Epithelial cell of prostate (primary cell): Measurements from ENCODE around the gene GLIS1.

Experiments
- DNase-seq: peaks from one replicate; pipeline ENCODE4 v3.0.0-alpha.2; 2011; ENCODE audit warnings: low read depth, low spot score
- H3K27ac ChIP-seq: fragments of 450-650 bp; 2 replicates; pipeline ENCODE4 v1.5.1; 2017; ENCODE audit warnings: mild to moderate bottlenecking

The GLIS1 gene

DNA sequence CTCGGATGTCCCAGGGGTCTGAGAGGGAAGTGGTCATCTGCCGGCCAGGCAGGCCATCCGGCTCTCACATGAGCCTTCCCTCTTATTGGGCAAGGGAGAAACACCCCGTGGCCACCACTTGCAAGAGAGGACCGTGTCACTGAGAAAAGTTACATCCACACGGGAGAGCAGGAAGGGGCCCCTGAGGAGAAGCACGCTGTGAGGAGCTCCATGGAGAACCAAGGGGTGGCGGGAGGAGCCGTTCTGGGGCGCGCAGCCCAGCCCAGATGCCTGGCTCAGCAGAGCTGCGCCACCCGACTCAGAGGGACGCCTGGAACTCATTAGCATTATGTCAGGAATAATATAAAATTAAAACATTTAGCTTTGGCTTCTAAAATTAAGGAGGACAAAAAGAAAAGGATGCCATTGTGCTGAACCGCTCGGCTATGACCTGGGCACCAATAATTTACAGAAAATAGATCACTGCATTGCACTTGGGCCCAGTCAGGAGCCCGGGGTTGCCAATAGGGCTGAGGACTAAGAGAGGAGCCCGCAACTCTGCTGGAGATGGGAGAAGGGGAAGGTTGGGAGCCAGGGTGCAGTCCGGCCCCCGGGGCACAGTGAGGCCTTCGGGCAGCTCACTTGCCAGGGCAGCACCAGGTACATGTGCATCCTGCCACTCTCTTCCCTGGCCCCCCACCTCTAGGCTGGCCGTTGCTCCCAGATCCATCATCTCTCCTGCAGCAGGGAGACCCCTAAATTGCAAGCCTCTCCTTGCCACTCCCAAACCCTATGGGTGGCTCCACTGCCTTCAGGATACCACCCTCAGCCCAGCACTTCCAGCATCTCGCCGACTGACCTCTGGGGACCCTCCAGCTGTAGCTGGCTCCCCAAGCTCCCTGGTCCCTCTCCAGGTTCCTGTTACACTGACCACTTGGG is 194.9 kb downstream of the GLIS1 start:
- no peak overlapping the region for H3K27ac ChIP-seq
- DNase-seq: no peak

DNA sequence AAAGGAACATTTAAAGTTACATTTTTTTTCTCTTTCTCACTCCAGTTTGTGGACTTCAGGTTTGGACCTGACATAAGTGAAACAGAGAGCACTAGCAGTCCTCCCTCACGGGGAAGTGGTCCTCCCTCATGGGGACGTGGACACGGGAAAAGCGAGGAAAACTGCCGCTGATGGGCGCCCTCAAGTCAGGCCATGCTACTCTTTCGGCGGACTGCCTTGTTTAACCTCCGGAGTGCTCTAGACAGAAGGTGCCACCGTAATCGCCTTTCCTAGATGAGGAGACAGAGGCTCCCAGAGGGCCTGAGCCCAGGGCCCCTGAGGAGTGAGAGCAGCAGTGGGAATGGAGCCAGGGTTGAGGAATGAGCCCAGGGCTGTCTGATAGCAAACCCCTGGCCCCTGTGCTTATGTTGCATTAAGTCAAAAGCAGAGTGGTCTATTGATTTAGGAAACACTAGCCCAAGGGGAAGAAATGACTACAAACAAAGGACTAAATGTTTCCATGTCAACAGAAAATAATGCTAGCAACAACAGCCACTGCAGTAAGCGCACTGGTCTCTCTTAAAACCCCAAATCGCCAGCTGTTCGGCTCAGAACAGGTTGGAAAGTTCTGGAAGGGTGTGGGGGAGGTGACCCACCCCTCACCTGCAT is 195.7 kb downstream of the GLIS1 start:
- no peak for DNase-seq
- no peak overlapping the region for H3K27ac ChIP-seq

DNA sequence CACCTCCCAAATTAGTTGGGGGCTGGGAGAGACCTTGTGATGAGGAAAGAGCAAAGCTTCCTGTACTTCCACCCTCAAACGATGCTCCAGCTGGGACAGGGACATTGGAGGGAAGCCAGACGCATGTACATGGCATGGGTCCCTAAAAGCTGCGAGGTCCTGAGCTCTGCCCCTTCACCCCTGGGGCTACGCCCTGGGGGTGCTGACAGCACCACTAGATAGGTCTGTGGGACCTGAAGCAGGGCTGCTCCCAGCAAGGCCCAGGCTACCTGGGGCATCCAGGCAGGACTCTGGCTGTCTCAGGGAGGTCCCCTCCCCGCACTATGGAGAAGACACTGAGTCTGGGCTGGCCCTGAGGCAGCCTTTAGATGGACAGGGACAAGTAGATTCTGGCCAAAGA is 196.4 kb downstream of the GLIS1 start:
- no peak for DNase-seq
- no peak overlapping the region for H3K27ac ChIP-seq

DNA sequence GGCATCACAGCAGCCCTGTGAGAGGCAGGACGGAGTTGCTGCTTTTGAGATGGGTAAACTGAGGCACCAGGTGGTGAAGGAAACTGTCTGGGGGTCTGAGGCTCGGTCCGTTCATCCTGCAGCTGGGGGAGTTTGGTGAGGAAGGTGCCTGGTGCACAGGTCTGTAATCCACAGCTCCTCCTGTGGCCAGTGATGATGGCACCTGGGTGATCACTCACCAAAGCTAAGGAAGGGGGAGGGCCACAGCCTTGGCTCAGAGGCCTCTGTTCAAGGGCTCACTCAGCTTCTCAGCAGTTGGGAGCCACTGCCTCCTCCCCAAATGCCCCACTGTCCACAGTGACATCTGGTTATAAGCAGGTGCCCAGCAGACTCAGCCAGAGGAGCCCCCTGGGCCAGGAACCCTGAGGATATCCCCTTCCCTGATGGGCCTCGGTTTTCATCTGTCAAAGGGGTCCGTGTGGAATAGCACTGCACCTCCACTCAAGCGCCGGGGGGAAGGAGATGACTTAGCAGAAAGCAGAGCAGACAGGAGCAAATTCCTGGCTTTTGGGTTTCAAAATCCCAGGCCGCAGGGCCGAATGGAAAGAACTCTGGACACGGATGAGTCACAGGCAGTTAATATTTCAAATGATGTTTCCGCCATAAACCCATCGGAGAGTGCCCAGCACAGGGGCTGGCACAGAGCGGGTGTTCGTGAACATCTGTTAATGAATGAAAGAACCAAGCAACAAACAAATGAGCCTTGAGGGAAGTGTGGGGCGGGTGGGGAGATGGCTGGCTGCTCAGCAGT is 197.0 kb downstream of the GLIS1 start:
- no peak overlapping the region for H3K27ac ChIP-seq
- no peak for DNase-seq

DNA sequence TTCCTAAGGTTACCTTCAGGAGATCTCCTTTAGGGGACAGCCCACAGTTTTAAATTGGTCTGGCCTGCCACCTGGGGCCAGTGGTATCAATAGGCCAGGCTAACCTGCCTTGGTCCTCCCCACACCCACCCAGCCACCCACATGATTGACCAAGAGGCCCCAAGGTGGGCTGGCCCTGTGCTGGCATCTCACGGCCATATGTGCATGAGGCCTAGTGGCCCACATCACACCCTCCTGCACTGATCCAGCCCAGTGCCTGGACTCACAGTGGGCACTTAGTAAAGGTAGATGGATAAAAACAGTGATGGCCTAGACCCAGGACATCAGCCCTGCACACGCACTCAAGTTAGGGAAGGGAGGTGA is 197.7 kb downstream of the GLIS1 start:
- no peak for DNase-seq
- no peak overlapping the region for H3K27ac ChIP-seq

DNA sequence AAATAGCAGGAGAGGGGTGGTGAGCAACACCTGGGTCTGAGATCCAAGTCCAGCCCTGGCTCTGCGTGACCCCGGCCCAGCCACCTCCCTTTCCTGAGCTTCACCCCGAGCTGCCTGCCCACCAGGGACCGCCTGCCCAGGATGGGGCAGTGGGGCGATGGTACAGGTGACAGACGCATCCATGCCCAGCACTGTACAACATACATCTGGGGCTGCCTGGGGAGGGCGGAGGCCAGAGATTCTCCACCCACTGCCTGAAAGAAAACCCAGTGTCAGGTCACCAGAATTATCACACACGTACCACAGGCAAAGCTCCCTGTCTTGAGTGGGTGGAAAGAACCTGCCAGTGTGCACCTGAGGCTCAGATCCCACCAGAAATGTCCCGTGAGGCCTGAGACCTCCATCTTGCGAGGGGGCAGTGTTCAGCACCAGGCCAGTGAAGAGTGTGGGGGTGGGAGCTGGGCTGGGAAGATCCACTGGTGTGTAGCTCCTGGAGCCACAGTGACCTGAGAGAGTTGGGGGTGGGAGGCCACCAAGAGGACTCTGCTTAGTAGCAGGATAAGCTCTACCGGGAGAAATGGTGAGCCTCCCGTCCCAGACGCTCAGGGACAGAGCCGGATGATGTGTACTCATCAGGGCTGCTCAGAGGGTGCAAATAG is 198.2 kb downstream of the GLIS1 start:
- no peak overlapping the region for H3K27ac ChIP-seq

DNA sequence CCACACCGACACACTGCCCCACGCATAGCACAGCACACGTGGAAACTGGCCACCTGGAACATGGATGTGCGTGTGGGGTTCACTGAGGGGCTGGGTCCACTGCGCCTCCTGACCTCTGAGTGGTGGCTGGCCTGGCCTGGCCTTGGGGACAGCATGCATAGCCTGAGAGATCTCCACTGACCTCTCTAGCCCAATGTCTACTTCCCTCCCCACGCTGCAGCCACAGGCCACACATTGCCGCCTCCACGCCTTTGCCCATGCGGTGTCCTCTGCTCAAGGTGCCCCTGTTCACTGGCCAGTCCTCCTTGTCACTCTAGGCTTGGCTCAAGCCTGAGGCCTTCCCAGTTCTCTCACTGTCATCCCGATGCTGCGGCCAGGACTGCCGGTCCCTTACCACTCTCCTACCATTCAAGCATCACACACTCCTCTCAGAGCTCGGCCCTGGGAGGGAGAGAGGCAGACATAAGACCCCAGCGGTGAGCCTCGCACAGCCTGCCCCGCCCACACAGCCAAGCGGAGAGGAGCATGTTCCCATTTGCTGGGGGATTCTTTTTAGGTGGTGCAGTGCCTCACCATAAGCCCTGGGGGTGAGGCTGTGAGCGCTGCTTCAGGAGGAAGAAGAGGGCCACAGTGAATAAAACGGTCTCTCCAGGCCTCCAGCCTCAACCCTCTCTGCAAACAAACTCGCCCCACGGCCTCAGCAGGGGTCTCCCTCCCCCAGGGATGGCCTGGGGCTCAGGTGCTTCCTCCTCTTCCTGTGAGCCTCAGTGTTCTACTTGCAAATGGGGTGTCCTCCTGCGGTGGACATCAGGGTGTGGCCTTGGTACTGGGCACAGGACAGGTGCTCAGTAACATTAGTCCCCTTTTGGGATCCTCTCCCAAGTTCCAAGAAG is 199.0 kb downstream of the GLIS1 start:
- DNase-seq: no peak
- H3K27ac ChIP-seq: no peak overlapping the region

More for the DNA sequence above, 198.2 kb downstream of the GLIS1 start:
- no peak for DNase-seq

DNA sequence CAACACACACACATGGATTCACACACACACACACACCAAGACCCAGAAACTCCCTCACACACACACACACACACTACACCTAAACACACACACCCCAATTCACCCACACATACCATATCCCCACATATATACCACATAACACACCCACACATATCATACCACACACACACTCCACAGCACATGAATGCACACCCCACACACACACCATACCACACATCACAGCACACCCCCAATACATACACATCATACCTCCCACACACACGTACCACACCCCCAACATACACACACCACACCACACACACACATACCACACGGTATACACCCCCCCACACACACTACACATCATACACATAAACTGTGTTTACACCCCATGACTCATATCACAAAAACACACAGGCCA is 199.7 kb downstream of the GLIS1 start:
- no peak for DNase-seq
- H3K27ac ChIP-seq: no peak overlapping the region

DNA sequence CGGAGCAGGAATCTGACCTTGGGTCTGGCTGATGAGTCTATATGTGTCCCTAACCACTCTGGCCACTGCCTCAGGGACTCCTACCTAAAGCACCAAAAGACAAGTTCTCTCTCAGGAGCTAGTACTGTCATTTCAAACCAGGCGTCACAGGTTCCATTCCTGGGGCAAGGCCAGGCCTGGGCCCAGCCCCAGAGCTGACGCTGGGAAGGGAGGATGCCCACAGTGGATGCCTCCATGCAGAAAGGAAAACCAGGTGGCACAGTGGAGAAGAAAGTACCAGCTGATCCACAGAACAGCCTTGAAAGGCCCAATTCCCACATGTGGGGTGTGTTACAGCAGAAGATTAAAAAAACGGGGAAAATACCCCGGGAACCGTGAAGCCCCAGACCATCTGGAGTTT is 202.4 kb downstream of the GLIS1 start:
- DNase-seq: no peak
- H3K27ac ChIP-seq: no peak overlapping the region

DNA sequence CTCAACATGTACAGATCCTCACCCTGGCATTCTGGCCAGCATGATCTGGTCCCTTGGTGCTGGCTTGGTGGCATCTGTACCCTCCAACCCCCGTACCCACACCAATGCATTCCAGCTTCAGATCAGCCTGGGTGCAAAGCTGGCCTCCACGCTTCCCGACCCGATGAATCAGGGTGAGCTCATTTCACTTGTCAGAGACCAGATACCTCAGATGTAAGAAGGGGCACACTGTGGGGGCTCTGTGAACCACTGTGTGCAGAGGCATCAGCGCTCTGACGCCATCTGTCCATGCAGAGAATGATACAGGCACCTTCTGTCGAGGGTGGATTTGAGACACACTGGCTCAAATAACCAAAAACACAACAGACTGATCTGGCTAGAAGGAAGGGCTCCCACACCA is 203.1 kb downstream of the GLIS1 start:
- DNase-seq: no peak
- no peak overlapping the region for H3K27ac ChIP-seq

DNA sequence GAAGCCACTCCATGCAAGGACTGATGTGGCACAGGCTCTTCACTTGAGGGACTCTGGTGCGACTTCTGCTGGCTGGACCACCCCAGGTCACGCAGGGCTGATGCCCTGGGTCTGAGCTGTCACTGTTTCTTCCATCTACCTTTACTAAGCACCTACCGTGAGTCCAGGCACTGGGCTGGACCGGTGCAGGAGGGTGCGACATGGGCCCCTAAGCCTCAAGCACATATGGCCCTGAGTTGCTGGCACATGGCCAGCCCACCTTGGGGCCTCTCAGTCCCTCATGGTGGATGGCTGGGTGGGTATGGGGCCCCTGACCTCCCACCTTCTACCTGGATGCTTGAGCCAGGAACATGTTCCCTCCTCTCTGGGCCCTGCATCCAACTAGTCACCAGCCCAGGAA is 203.7 kb downstream of the GLIS1 start:
- DNase-seq: no peak
- no peak overlapping the region for H3K27ac ChIP-seq

DNA sequence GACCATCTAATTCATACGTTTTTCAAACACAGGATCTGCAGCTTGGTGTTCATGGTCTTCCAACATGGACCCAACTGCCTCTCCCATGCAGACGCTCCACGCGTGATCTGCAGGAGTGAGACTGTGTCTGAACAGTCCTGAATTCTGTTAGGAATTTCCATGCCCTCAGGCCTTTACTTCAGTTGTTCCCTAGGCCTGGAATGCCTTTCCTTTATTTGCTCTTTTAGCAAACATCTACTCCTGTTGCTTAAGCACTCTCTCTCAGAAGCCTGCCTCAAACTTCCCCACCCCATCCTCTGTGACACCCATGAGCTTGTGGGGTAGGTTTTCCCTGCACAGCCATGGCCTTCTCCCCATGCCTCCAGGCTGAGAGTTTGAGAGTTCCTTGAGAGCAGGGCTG is 206.1 kb downstream of the GLIS1 start:
- no peak for DNase-seq
- no peak overlapping the region for H3K27ac ChIP-seq

DNA sequence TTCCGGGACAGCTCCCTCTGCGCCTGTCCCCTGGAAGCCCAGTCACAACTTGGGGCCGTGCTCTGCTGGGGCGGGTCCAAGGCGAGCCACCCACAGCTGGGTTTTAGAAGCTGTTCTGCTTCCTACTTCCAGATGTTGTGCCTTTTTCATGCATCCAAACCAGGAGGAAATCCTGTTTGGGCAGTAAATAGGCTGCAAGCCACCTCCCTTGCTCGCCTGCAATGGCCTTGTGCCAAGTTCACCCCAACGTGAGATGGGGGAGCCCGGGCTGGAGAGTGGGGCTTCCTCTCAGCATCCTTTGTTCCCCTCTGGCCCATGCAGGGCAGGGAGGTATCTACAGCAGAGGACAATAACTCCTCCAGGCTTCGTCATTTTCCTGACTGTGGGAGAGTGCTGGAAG is 206.6 kb downstream of the GLIS1 start:
- H3K27ac ChIP-seq: no peak overlapping the region
- no peak for DNase-seq

DNA sequence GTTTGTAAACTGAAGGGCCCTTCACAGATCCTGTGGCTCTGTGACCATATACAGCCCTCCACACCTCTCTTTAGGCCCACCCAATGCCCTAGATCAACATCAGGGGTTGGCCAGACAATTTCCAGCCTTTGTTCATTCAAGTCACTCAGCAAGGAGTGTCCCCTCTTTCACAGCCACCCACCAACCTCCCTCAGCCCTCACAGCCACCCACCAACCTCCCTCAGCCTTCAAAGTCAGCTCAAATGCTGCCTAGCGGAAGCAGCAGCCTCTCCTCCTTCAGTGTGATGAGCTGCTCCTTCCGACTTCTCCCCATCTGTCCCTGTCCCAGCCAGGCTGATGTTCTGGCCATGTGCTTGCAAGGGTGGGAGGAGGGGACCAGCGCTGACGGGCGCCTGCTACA is 208.4 kb downstream of the GLIS1 start:
- DNase-seq: no peak

DNA sequence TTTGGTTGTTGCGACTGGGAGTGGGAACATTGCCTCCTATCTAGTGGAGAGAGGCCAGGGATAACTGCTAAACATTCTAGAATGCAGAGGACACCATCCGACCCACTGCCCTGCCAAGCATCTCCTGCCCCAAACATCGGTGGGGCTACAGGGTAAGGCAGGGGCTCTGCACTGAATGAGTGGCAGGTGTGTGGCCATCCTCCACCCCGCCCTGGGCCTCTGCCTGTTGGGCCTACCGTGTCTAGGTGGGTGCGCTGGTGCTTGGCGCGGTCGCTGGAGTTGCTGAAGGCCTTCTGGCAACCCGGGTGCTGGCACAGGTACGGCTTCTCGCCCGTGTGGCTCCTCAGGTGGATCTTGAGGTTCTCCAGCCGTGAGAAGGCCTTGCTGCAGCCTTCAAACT is 209.4 kb downstream of the GLIS1 start:
- DNase-seq: no peak
- H3K27ac ChIP-seq: no peak overlapping the region

More for the DNA sequence above, 208.4 kb downstream of the GLIS1 start:
- no peak overlapping the region for H3K27ac ChIP-seq

DNA sequence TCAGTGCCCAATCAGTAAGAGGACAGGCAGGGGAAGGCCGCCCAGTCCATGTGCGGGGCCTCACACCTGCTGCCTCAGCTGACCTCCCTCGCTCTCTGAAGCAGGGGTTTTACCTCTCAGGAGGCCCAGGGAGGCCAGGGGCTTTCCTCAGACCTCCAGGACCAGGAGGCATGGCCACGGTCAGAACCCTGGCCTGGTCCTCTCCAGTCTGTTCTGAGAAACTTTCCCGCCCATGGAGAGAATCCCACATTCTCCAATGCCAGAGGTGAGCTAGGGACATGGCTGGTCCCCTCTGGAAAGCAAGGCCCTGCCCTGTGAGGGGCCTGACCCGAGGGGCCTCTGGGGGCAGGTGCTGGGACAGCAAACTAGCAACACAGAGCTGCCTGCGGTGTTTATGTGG is 211.6 kb downstream of the GLIS1 start:
- no peak overlapping the region for H3K27ac ChIP-seq
- no peak for DNase-seq

DNA sequence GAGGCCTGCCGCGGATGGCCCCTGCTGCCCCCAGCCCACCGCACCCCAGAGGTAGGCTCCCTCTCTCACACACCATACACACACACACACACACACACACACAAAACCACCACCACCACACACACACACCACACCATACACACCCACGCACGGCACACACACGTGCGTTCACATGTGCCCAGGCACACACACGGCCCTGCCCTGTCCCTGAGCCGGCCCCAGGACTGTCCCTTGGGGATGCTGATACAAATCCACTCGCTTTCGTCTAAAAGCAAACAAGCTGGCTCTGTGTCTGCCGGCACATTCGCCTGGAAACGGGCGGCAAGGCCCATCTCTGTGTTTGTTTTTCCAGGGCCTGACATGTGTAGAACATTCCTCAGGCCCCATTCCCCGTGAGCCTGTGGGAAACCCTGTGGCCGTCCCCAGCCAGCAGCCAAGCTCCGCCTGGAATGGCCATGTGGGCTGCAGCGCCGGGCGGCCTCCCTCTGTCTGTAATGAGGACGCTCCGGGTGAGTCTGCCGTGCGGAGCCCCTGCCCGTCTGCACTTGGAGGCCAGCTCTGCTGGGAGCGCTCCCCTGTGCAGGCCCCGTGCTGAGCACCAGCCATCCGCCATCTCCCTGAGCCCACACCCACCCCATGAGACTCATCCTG is 212.4 kb downstream of the GLIS1 start:
- no peak overlapping the region for H3K27ac ChIP-seq
- DNase-seq: no peak

DNA sequence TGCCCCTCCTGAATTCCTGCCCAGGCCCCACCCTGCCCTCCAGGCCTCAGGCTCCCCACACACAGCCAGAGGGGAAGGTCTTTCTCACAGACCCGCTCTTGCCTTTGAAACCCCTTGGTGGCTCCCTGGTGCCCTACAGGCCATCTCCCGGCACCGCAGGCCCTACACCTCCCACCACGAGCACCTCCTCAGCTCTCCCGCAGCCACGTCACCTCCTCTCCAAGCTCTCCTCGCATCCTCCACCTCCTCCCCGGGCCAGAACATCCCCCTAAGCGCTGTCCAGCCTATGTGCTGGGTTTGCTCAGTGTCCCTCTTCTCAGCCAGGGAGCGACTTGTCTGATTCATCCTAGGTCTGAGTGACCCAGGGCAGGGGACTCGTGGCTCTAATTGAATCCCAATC is 213.4 kb downstream of the GLIS1 start:
- no peak overlapping the region for H3K27ac ChIP-seq
- DNase-seq: no peak
